Stimulated activated CD8-positive, alpha-beta memory T cell treated with anti-CD3 and anti-CD28 coated beads, Interleukin-4, amount 100 ng/mL, for 24 hours (primary cell): ENCODE results near the gene SLC5A2.
A peak's percentile ranks its signal among the peaks of the same experiment; 100 is the strongest.
"Not testable (repeated sequence)": the region's sequence is repeated elsewhere in the genome, so short reads cannot be mapped to it uniquely, and the experiment has no call there.

Source experiments
- DNase-seq: peaks from one replicate; pipeline ENCODE4 v3.0.0-alpha.2; 2020; ENCODE audit warnings: low read depth

SLC5A2 gene

DNA sequence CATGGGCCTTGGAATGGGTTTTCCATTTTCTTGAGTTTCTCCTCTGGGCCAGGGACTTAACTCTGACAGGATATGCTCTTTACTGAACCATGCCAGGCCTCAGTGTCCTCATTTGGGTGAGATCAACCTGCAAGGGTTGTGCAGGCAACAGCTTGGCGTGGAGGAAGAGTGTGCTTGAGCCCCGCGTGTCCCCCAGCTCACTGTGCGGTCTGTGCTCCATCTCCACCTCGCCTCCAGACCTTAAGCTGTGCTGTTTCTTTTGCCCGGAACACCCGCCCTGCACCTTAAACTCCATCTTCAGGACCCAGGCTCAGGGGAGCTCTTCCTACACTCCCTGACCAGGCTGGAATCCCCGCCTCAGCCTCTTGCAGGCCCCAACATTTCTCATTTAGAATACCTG, 15.6 kb downstream of the SLC5A2 start:
- no peak for DNase-seq

DNA sequence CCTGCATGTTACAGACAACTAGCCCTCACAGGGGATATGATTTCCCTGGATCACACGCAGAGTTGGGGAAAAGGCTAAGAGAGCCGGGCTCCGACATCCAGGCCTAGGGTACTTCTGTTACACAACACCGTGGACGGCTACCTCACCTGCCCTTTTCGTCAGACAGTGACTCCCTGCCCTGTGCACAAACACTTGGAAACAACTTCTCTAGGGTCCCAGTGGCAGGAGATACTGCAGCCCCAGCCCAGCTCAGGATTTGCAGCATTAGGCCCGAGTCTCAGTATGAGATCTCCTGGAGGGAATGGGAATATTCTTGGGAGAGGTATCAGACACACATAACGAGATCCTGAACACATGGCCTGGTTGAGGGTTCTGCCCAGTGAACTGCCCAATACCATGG, 17.0 kb downstream of the SLC5A2 start:
- no peak for DNase-seq

DNA sequence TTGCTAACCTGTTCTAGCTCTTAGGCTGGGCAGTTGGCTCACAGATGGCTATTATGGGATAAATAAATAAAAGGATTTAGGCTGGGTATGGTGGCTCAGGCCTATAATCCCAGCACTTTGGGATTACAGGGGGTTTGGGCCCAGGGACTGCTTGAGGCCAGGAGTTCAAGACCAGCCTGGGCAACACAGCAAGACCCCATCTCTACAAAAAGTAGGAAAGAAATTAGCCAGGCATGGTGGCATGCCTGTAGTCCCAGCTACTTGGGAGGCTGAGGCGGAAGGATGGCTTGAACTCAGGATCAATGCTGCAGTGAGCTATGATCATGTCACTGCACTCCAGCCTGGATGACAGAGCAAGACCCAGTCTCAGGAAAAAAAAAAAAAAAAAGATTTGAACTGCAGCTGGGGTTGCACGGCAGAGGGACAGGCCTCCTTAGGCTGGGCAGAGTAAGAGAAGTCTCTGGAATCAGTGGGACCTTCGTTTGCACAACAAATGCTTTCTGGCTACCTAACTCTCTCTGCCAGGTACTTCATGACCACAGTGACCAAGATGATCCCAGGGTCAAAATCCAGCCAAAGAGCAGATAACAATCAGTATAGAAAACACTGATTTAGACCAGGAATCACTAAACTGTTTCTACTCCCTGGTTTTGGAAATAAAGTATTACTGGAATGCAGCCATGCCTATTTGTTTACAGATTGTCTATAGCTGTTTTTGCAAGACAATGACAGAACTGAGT, 18.5 kb downstream of the SLC5A2 start:
- no peak for DNase-seq

DNA sequence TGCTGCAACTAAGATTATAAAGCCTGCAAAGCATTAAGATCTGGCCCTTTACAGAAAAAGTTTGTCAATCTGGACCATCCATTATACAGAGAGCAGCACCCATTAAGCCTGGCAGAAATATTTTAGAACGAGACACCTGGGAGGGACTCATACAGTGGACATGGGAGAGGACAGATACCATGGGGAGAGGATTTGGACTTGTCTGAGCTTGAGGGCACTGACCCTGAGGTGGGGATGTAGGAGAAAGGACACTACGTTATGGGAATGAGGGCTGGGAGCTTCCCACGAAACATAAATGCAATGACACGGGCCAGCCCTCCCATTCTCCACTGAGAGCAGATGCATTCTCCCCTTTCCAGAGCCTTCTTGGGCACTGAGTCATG, 19.0 kb downstream of the SLC5A2 start:
- DNase-seq: no peak

GRCh38 chr16:31502981-31503380, 20.1 kb downstream of the SLC5A2 start:
- no peak for DNase-seq

- not testable (repeated sequence) for DNase-seq
Measured at GRCh38 chr16:31503555-31503954, 20.6 kb downstream of the SLC5A2 start.

- no peak for DNase-seq
Measured at GRCh38 chr16:31504159-31504558, 21.2 kb downstream of the SLC5A2 start.

- no peak for DNase-seq
Measured at GRCh38 chr16:31505483-31505882, 22.6 kb downstream of the SLC5A2 start.

DNA sequence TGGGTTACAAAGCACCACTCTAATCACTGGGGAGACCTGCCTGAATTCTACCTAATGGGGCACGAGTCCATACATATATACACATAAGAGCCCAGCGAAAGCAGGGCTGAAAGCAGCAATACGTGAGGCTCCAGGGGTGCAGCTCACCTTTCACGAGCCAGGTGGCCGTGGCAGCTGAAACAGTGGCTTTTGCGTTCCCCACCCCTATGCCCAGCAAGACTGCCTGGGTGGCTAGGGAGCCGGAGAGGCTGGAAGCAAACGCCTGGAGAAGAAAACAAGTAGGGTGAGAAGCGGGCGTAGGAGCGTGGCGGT, 24.6 kb downstream of the SLC5A2 start:
- DNase-seq: no peak

DNA sequence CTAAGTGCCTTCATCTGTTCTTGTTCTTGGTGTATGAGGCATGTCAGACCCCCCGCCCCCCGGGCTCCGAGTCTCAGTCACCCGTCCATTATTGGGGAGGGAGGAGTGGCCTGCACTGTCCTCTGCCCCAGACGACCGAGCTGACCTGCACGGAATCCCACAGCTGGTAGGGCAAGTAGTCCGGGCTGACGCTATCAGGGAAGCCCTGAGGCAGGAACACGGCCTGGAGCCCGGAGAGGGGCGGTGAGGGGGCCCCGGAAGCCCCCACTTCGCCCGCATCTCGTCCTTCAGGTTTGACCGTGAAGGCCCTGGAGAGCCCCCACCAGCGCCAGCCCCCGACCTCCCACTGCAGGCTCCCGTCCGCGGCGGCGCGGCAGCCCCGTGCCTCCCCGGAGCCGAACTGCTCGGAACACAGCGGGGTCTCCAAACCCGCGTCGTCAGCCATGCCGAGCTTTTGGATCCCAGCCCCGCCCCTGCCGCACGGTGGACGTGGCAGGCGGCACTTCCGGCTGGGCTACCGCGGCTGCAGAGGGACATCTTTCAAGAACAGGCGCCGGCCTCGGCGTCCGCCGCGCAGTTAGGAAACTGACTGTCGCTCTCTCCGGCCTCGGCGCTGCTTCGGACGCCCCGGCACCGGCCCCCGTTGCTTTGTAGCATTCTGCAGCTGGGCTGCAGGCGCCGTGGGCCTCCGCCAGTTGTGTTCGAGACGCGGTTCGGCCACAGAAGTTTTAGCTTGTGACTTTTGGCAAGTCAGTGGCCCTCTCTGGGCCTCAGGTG, 25.2 kb downstream of the SLC5A2 start, which contains the start of gene RUSF1:
TSS of gene RUSF1 (minus strand) at position 463 of the 777 bp plus-strand sequence. CDS start at position 445, 18 bp downstream.
- DNase-seq: peak; percentile 82

DNA sequence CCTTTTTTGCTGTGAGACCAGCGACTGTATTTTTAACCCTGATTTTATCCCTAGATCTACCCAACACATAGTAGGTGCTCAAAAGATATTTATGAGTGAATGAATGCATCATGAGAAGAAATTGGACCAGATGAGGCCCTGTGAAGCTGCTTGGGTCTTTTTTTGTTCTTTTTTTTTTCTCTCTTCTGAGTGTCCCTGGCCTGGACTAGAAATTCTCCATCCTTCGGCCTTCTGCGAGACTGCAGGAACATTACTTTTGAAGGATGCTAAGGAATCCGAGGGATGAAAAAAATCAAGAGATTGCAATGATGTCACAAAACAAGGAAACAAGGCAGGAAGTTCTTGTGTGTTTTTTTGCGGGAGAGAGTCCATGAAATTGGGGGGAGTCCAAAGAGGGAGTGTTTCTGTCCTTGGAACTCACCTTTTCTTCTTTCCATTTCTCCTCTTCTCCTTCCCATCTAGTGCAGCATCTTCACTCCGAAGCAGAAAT, 25.8 kb downstream of the SLC5A2 start:
- DNase-seq: no peak

DNA sequence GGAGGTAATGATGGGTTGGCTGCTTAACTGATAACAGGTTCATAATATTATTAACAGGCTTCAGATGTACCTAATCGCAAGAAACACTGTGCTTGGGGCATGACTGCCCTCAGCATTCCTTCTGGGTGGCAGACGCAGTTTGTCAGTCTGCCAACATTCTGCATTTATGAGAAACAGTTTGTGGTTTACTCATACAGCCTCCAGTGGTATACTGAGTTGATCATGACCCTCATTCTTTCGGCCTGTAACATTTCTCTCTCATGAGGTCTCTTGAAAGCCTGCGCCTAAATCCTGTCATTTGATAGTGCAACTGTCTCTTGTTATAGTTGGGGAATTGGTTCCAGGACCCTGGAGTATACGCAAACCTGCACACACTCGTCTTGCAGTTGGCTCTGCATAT, 30.2 kb downstream of the SLC5A2 start:
- DNase-seq: no peak

- DNase-seq: no peak
Measured at GRCh38 chr16:31513884-31514283, 31.0 kb downstream of the SLC5A2 start.

DNA sequence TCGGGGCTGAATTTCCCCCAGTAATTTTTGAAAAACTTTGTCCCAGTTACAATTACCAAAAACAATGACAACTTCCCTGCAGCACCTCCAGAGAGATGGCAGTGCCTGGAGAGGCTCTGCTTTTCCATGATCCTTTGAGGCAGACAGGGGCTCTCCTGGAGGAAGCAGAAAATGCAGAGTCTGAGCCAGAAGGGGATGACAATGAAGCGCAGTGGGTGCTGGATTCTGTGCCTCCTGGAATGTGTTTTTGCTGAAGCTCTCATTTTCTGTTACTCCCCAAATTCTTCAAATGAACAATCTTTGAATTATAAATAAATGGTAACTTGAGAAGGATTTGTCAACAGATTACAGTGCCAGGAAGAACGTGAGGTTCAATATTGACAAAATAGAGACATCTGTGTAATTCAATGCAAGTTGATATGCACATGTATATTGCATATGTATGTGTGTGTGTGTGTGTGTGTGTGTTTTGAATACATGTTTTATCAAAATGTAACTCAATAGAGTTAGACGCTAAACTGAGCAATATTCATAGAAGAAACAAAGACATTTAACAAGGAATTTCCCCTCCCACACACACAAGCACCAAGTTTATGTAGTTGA, 35.0 kb downstream of the SLC5A2 start:
- DNase-seq: no peak

GRCh38 chr16:31519759-31520431, 37.0 kb downstream of the SLC5A2 start:
- no peak for DNase-seq

DNA sequence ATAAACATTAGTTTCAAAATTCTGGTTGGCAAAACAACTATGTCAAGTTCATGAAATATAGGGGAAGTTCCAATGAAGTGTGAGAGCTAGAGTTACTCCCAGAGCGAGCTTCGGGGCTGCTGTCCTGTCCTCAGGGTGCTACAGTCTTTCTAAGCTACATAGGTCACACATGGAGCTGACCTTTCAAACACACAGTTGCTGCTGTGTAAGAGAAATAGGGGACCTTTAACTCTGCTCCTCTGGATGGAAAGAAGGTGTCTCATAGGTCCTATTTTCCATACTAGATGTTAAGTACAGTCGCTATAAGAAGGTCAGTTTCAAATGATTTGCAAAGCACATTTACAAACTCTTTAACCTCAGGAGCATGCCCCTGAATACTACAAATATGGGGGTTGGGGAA, 38.4 kb downstream of the SLC5A2 start:
- DNase-seq: no peak

GRCh38 chr16:31522071-31522470, 39.1 kb downstream of the SLC5A2 start:
- DNase-seq: no peak

- not testable (repeated sequence) for DNase-seq
Measured at GRCh38 chr16:31523768-31524167, 40.8 kb downstream of the SLC5A2 start.

GRCh38 chr16:31525113-31525512, 42.2 kb downstream of the SLC5A2 start:
- no peak for DNase-seq

- no peak for DNase-seq
Measured at GRCh38 chr16:31527734-31528274, 44.9 kb downstream of the SLC5A2 start, which contains the start of gene AHSP. AHSP (plus strand) TSS chr16:31527900; CDS start chr16:31528140, 240 bp downstream.

GRCh38 chr16:31528523-31529107, 45.7 kb downstream of the SLC5A2 start:
- DNase-seq: no peak
